Loucy (cell line): Measurements from ENCODE around the gene OPTN.
"Not testable (repeated sequence)": the region's sequence is repeated elsewhere in the genome, so short reads cannot be mapped to it uniquely, and the experiment has no call there.

ENCODE experiments used
- H2AFZ ChIP-seq: fragments of 200-600 bp; sonication (generic); 2 replicates; pipeline ENCODE4 v1.6.0; 2016; ENCODE audit warnings: antibody characterized with exemption, mild to moderate bottlenecking, low read length, moderate library complexity
- H3F3A ChIP-seq: fragments of 200-600 bp; 2 replicates; pipeline ENCODE4 v1.6.0; 2016; ENCODE audit warnings: antibody characterized with exemption, low read depth, mild to moderate bottlenecking
- H3K27me3 ChIP-seq: fragments of 200-600 bp; sonication (generic); 2 replicates; pipeline ENCODE4 v1.6.1; 2014; ENCODE audit warnings: low read length, mild to moderate bottlenecking; ENCODE audit not compliant: insufficient read depth, poor library complexity, severe bottlenecking
- H3K36me3 ChIP-seq: fragments of 200-600 bp; sonication (generic); 2 replicates; pipeline ENCODE4 v1.6.1; 2016; ENCODE audit warnings: low read length; ENCODE audit not compliant: insufficient read depth
- H3K4me1 ChIP-seq: fragments of 200-600 bp; sonication (generic); 2 replicates; pipeline ENCODE4 v1.5.1; 2014; ENCODE audit warnings: low read length, mild to moderate bottlenecking; ENCODE audit not compliant: insufficient read depth, poor library complexity, severe bottlenecking
- H3K4me2 ChIP-seq: fragments of 200-600 bp; sonication (generic); 2 replicates; pipeline ENCODE4 v1.6.0; 2014; ENCODE audit warnings: antibody characterized with exemption, low read length, low read depth, mild to moderate bottlenecking; ENCODE audit not compliant: poor library complexity, severe bottlenecking
- H3K4me3 ChIP-seq: fragments of 200-600 bp; sonication (generic); 2 replicates; pipeline ENCODE4 v1.5.1; 2014; ENCODE audit warnings: low read length, mild to moderate bottlenecking, mixed read lengths; ENCODE audit not compliant: poor library complexity, severe bottlenecking
- H3K79me2 ChIP-seq: fragments of 200-600 bp; sonication (generic); 2 replicates; pipeline ENCODE4 v1.6.1; 2014; ENCODE audit warnings: low read length; ENCODE audit not compliant: insufficient read depth
- H3K9ac ChIP-seq: fragments of 200-600 bp; sonication (generic); 2 replicates; pipeline ENCODE4 v1.6.0; 2014; ENCODE audit warnings: mild to moderate bottlenecking, low read depth, low read length, moderate library complexity; ENCODE audit not compliant: poor library complexity, severe bottlenecking
- H3K9me2 ChIP-seq: fragments of 200-600 bp; sonication (generic); replicated peaks from 2 replicates; pipeline ENCODE4 v1.6.1; 2016; ENCODE audit warnings: low read depth, low read length, mixed read lengths
- H3K9me3 ChIP-seq: fragments of 200-600 bp; sonication (generic); 2 replicates; pipeline ENCODE4 v1.6.1; 2014; ENCODE audit warnings: mild to moderate bottlenecking, antibody characterized with exemption, low read length, low read depth; ENCODE audit not compliant: insufficient read depth
- H4K20me1 ChIP-seq: fragments of 200-600 bp; sonication (generic); 2 replicates; pipeline ENCODE4 v1.6.0; 2014; ENCODE audit warnings: antibody characterized with exemption, low read length, mild to moderate bottlenecking; ENCODE audit not compliant: insufficient read depth, poor library complexity, severe bottlenecking
- EZH2phosphoT487 ChIP-seq: fragments of 200-600 bp; IDR thresholded peaks from 2 replicates; pipeline ENCODE4 v1.6.1; 2018; ENCODE audit warnings: antibody characterized with exemption, mild to moderate bottlenecking, moderate library complexity, borderline replicate concordance
- TF ChIP-seq, protein P1 (sequence below): fragments of 200-600 bp; sonication (generic); conservative IDR thresholded peaks from 2 replicates; pipeline ENCODE4 v1.5.1; 2014; ENCODE audit warnings: mild to moderate bottlenecking, antibody characterized with exemption, low read length

The OPTN gene

GRCh38 chr10:13092291-13093102 lies 7.5 kb upstream of the OPTN start:
- Histone ChIP-seq H3K4me2 (no peak overlapping the region), H3K79me2 (no peaks in the 10 kb centered on the region), H3K36me3 (no peaks in the 10 kb centered on the region), H4K20me1 (no peaks in the 10 kb centered on the region), H3F3A (no peaks in the 10 kb centered on the region), H3K4me1 (peaks cover 7% of the 10 kb centered on the region), H3K9me3 (no peaks in the 10 kb centered on the region), H3K4me3 (no peak overlapping the region), H3K9ac (no peak overlapping the region), H3K27me3 (no peaks in the 10 kb centered on the region), H3K9me2 (no peaks in the 10 kb centered on the region), H2AFZ (no peak overlapping the region)
- TF ChIP-seq, protein P1, sequence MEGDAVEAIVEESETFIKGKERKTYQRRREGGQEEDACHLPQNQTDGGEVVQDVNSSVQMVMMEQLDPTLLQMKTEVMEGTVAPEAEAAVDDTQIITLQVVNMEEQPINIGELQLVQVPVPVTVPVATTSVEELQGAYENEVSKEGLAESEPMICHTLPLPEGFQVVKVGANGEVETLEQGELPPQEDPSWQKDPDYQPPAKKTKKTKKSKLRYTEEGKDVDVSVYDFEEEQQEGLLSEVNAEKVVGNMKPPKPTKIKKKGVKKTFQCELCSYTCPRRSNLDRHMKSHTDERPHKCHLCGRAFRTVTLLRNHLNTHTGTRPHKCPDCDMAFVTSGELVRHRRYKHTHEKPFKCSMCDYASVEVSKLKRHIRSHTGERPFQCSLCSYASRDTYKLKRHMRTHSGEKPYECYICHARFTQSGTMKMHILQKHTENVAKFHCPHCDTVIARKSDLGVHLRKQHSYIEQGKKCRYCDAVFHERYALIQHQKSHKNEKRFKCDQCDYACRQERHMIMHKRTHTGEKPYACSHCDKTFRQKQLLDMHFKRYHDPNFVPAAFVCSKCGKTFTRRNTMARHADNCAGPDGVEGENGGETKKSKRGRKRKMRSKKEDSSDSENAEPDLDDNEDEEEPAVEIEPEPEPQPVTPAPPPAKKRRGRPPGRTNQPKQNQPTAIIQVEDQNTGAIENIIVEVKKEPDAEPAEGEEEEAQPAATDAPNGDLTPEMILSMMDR = no peak
- no peak for TF ChIP-seq EZH2phosphoT487

DNA sequence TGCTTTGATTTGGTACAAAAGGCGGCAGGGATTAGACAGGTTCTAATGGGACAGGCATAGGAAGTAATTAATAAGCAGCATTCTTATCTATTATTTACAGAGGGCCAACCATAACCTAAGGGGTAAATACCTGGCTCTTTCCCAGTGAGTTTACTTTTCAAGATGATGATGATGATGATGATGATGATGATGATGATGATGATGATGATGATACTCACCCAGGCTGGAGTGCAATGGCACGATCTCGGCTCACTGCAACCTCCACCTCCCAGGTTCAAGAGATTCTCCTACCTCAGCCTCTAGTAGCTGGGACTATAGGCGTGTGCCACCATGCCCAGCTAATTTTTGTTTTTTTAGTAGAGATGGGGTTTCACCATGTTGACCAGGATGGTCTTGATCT lies 5.9 kb upstream of the OPTN start:
- not testable (repeated sequence) for H2AFZ ChIP-seq, H3K4me2 ChIP-seq, H4K20me1 ChIP-seq, H3K4me3 ChIP-seq, H3K36me3 ChIP-seq, H3K27me3 ChIP-seq, H3K9me3 ChIP-seq, H3K9me2 ChIP-seq, H3K9ac ChIP-seq, H3K79me2 ChIP-seq, H3K4me1 ChIP-seq, H3F3A ChIP-seq

DNA sequence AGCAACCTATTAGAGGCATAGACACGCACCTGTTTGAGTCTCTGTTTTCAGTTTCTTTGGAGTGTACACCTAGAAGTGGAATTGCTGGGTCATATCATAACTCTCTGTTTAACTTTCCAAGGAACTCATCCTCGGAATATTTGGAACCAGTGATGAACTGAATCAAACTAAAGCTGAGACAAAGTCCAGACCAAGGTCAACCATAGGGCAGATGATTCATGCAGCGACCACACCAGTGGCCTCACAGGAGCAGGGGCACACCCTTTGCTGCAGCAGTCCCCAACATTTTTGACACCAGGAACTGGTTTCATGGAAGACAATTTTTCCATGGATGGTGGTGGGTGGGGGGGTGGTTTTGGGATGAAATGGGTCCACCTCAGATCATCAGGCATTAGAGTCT lies 4.9 kb upstream of the OPTN start:
- 0 out of 2 replicates have a peak, but pooled peaks cover under 1% of the 10 kb centered on the region for H3K79me2 ChIP-seq
- H2AFZ ChIP-seq = no peak overlapping the region
- no peak overlapping the region for H3K4me3 ChIP-seq
- H3K27me3 ChIP-seq = no peaks in the 10 kb centered on the region
- H3K9ac ChIP-seq = no peak overlapping the region
- H3K9me3 ChIP-seq = no peaks in the 10 kb centered on the region
- no peaks in the 10 kb centered on the region for H3F3A ChIP-seq
- no peaks in the 10 kb centered on the region for H3K9me2 ChIP-seq
- no peaks in the 10 kb centered on the region for H3K36me3 ChIP-seq
- H4K20me1 ChIP-seq = no peaks in the 10 kb centered on the region
- peaks cover 7% of the 10 kb centered on the region for H3K4me1 ChIP-seq
- TF ChIP-seq EZH2phosphoT487 = no peak
- TF ChIP-seq, protein P1 = no peak
- no peak overlapping the region for H3K4me2 ChIP-seq

DNA sequence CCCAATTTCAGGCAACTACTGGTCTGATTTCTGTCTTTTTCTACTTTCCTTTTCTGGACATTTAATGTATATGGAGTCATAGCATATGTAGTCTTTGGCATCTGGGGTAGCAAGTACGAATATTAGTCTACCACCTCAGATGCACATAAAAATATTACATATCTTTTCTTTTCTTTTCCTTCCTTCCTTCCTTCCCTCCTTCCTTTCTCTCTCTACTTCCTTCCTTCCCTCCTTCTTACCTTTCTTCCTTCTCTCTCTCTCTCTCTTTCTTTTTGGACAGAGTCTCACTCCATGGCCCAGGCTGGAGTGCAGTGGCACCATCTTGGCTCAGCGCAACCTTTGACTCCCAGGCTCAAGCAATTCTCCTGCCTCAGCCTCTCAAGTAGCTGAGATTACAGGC lies 4.0 kb upstream of the OPTN start:
- Histone ChIP-seq H3K27me3 (no peaks in the 10 kb centered on the region), H3K9me3 (no peaks in the 10 kb centered on the region), H4K20me1 (no peaks in the 10 kb centered on the region), H3K9me2 (no peaks in the 10 kb centered on the region), H3F3A (no peaks in the 10 kb centered on the region), H3K4me3 (no peak overlapping the region), H2AFZ (no peak overlapping the region), H3K36me3 (no peaks in the 10 kb centered on the region), H3K4me2 (no peak overlapping the region), H3K79me2 (peaks cover 8% of the 10 kb centered on the region; the same call in 1 of the 2 replicates), H3K9ac (no peak overlapping the region), H3K4me1 (peaks cover 7% of the 10 kb centered on the region)
- TF ChIP-seq EZH2phosphoT487 = no peak
- TF ChIP-seq, protein P1 = no peak
